ENCODE data around the gene HP1BP3.
"Not testable (repeated sequence)": the region's sequence is repeated elsewhere in the genome, so short reads cannot be mapped to it uniquely, and the experiment has no call there.

The HP1BP3 gene, protein sequence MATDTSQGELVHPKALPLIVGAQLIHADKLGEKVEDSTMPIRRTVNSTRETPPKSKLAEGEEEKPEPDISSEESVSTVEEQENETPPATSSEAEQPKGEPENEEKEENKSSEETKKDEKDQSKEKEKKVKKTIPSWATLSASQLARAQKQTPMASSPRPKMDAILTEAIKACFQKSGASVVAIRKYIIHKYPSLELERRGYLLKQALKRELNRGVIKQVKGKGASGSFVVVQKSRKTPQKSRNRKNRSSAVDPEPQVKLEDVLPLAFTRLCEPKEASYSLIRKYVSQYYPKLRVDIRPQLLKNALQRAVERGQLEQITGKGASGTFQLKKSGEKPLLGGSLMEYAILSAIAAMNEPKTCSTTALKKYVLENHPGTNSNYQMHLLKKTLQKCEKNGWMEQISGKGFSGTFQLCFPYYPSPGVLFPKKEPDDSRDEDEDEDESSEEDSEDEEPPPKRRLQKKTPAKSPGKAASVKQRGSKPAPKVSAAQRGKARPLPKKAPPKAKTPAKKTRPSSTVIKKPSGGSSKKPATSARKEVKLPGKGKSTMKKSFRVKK

DNA sequence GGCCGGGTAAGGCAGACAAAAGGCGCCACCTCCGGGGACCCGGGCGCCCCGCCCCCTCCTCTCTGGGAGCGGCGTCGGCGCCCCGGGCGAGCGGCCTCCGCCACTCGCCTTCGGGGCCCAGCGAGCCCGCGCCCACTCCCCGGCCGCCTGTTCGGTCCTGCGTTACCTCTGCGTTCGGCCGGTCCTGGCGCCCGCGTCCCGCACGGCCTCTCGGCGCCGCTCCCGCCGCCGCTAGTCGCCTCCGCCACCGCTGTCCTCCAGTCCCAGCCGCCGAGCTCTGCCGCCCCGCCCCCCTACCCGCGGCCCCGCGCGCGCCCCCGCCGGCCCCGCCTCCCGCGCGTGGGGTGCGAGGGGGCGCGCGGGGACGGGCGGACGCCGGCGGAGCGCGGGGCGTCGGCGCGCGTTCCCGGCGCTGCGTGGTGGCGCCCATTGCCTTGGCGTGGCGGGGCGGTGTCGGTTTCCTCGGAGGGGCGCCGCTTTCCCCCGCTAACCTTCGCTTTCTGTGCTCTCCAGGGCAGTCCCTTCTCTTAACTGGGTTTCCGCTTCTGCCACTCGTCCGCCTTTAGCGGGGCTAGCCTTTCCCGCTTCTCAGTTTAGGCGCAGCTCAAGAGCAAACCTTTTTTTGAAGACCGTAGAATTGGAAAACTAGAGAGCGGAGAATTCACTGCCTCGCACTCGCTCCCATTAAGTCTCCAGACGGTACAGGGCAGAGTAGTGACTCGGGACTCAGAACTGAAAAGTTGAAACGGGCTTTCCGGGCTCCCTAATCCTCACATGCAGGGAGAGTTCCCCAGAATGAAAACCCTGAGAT lies at the start of gene HP1BP3:
HP1BP3 (minus strand) TSS at position 279 of the 811 bp plus-strand sequence. CDS start 6,867 bp downstream, outside the sequence.
- peak; percentile 53 for DNase-seq (ENCODE audit: low spot score)

- no peak for DNase-seq (ENCODE audit: low spot score)
These were observed 49.1 kb upstream of the HP1BP3 start for GRCh38 chr1:20836230-20836629.

- DNase-seq (ENCODE audit: low spot score), result no peak
These were observed 47.7 kb upstream of the HP1BP3 start for GRCh38 chr1:20834780-20835179.

GRCh38 chr1:20834192-20834591 lies 47.1 kb upstream of the HP1BP3 start:
- DNase-seq (ENCODE audit: low spot score), result no peak

DNA sequence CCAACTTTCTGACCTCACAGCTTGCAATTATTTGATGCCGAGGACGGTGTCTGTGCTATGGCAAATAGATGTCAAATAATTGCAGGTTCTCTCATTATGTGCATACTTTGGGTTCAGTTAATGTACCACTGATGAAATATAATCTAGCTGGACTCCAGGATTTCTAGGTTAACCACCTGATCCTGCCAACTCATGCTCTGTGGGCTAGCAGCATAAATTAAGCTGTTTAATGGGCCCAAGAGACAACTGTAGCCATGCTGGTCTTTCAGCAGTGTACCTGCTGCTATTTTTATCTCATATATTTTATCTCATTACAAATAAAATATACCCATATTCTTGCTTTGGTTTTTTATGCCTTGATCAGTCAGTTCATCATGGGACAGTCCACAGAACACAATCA lies 43.3 kb upstream of the HP1BP3 start:
- DNase-seq (ENCODE audit: low spot score), result no peak

- DNase-seq (ENCODE audit: low spot score), result no peak
These were observed 42.8 kb upstream of the HP1BP3 start for GRCh38 chr1:20829946-20830345.

GRCh38 chr1:20829531-20829930 lies 42.4 kb upstream of the HP1BP3 start:
- DNase-seq (ENCODE audit: low spot score), result no peak

- no peak for DNase-seq (ENCODE audit: low spot score)
These were observed 36.7 kb upstream of the HP1BP3 start for GRCh38 chr1:20823845-20824244.

- no peak for DNase-seq (ENCODE audit: low spot score)
These were observed 34.4 kb upstream of the HP1BP3 start for GRCh38 chr1:20821466-20821865.

DNA sequence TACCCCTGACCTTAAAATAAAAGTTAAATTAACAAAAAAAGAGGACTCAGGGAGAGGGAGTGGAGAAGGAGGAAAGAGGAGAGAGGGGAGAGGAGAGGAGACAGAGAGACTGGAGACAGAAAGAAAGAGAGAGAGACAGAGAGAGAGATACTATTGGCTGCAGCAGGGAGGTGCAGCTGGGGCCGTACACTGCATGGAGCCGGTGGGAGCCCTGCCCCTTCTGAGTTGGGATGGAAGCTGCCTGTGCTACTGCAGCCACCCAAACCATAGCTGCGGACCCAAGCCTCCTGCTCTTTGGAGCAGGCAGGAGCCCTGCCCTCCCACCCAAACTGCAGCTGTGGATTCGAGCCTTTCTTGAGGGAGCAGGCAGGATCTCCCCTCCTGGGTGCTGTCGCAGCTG lies 32.7 kb upstream of the HP1BP3 start:
- DNase-seq (ENCODE audit: low spot score), result no peak

DNA sequence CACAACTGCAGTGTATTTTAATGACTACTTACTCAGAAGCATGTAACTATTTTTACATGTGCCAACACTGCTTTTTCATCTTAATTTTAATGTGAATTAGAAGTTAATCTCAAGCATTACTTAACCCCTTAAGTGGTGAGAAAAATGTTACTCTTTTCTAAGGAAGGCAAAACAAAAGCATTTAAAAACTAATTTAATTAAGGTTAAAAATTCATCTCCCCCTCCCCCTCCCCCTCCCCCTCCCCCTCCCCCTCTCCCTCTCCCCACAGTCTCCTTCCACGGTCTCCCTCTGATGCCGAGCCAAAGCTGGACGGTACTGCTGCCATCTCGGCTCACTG lies 27.4 kb upstream of the HP1BP3 start:
- DNase-seq (ENCODE audit: low spot score), result no peak

- no peak for DNase-seq (ENCODE audit: low spot score)
These were observed 24.8 kb upstream of the HP1BP3 start for GRCh38 chr1:20811916-20812315.

GRCh38 chr1:20793236-20793635 lies 6.1 kb upstream of the HP1BP3 start:
- DNase-seq (ENCODE audit: low spot score), result no peak

DNA sequence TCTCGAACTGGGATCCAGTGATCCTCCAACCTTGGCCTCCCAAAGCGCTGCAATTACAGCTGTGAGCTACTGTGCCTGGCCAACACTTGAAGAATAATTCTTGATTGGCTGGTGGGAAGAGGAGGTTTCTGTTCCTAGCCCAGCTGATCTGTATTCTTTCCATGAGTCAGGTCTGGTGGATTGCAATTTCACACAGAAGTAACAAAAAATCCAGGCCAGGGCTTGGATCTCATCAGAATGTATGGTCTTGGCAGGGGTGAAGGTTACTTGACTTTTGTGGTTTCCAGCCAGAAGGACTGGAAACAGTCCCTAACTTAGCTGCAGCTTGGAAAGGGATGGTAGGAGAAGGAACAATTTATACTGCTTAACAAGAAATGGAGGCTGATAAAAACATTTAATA lies 5.1 kb upstream of the HP1BP3 start:
- DNase-seq (ENCODE audit: low spot score), result peak; percentile 15

DNA sequence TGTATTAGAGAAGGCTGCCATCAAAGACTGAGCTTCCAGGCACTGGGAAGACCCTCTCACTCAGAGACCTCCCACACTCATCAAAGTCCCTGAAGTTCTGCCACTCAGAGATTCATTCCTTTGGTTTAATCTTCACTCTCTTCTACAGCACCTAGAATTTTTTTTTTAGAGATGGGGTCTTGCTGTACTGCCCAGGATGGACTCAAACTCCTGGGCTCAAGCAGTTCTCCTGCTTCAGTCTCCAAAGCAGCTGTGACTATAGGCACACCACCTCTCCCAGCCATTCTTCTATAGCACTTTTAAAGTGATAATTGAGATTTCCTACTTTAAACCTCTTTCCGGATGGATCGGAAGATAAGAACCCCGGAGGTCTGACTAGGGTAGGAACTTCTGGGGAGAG lies 3.7 kb upstream of the HP1BP3 start:
- no peak for DNase-seq (ENCODE audit: low spot score)

- DNase-seq (ENCODE audit: low spot score), result not testable (repeated sequence)
These were observed 2.5 kb upstream of the HP1BP3 start for GRCh38 chr1:20789598-20789997.

DNA sequence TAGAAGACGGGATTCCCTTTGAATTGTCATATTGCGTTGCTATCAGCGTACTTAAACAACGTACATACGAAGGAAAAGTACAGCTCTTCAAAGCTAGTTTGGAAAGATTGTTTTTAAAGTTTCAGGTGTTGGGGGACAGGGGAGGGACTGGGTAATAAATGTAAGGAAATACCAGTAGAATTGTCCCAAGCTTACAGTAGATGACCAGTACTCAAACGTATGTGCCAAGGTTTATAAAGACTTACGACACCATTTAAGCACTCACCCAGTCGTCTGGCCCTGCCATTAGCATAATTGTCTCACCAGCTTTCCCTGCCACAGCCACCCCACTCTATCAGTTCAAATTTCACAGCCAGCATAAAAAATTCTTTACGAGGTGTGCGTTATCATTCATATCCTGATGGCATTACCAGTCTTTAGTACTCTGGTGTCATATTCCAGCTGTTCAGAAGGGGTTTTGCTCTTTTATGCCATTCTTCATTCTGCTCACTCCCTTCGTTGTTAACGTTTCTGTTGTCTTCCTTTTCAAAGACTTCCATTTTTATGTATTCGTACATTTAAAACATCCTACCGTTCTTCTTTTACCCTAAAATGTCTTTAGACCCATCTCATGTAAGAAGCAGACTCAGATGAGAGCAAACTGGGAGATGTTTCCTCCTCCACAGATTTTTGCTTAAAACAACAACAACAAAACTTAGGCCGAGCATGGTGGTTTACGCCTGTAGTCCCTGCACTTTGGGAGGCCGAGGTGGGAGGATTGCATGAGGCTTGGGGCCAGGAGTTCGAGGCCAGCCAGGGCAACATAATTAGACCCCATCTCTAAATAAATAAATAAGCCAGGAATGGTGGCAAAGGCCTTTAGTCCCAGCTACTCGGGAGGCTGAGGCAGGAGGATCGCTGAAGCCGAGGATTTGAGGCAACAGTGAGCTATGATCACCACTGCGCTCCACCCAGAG lies 1.0 kb upstream of the HP1BP3 start:
- no peak for DNase-seq (ENCODE audit: low spot score)

- DNase-seq (ENCODE audit: low spot score), result peak; percentile 89
These were observed 666 bp downstream of the HP1BP3 start for GRCh38 chr1:20786253-20787028.

DNA sequence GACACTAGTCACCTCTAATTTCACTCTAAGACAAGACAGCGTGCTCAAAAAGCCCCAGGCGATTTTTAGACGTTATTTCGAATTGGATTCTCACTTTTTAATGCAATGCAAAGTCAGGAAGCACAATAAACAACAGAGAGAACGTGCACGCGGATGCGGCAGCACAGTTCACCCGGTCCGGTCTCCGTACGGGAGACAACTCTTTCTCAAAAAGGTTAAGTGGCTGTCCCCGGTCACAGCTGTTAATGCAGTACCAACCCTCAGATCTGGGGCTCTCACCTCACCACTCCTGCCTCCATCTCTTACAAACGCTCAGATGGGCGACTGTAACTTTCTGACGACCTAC lies 1.2 kb downstream of the HP1BP3 start:
- DNase-seq (ENCODE audit: low spot score), result no peak

GRCh38 chr1:20775700-20776099 lies 11.4 kb downstream of the HP1BP3 start:
- DNase-seq (ENCODE audit: low spot score), result no peak

- no peak for DNase-seq (ENCODE audit: low spot score)
These were observed 15.3 kb downstream of the HP1BP3 start for GRCh38 chr1:20771780-20772179.

All from pons (tissue), 1 donor.